ENCODE measurements around the gene PTPN3.

DNA sequence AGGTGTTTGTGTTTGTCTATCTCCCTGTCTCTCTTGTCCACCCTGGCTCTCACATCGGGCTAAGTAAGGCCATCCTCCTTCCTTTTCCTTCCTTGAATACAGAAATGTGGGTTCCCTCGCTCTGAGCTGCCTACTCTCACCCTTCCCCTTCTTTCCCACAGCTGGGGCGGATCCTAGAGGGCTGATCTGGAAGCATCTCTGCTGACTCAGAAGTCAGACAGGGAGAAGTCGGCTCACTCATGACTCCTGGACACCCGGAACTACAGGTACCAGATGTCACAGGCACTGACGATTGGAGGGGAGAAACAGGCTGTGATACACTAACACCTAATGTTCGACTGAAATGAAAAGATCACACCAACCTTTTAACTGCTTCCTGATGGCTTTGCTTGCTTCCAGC is 41.3 kb downstream of the PTPN3 start:
- TF ChIP-seq, protein P1, sequence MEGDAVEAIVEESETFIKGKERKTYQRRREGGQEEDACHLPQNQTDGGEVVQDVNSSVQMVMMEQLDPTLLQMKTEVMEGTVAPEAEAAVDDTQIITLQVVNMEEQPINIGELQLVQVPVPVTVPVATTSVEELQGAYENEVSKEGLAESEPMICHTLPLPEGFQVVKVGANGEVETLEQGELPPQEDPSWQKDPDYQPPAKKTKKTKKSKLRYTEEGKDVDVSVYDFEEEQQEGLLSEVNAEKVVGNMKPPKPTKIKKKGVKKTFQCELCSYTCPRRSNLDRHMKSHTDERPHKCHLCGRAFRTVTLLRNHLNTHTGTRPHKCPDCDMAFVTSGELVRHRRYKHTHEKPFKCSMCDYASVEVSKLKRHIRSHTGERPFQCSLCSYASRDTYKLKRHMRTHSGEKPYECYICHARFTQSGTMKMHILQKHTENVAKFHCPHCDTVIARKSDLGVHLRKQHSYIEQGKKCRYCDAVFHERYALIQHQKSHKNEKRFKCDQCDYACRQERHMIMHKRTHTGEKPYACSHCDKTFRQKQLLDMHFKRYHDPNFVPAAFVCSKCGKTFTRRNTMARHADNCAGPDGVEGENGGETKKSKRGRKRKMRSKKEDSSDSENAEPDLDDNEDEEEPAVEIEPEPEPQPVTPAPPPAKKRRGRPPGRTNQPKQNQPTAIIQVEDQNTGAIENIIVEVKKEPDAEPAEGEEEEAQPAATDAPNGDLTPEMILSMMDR (conservative IDR thresholded peaks at IDR 0.05; ENCODE audit: low read length), result no peak
- TF ChIP-seq EZH2phosphoT487 (IDR thresholded peaks at IDR 0.05; ENCODE audit: borderline replicate concordance, low read depth, low read length), result no peak
